Coronary artery (tissue), 2 donors: ENCODE results near the gene GEN1.

Experiments
- DNase-seq: peaks from one replicate; pipeline ENCODE4 v3.0.0-alpha.2; 2017; ENCODE audit warnings: low spot score
- H3K27ac ChIP-seq, 2 donors: fragments of 200-600 bp; sonication (generic); one replicate each; pipeline ENCODE4 v1.5.1; 2016 to 2019
- H3K4me3 ChIP-seq: fragments of 200-600 bp; sonication (generic); 2 replicates; pipeline ENCODE4 v1.5.1; 2016; ENCODE audit warnings: mild to moderate bottlenecking, moderate library complexity
- CTCF ChIP-seq: fragments of 200-600 bp; sonication (generic); IDR thresholded peaks from one replicate; pipeline ENCODE4 v1.5.1; 2019; ENCODE audit warnings: antibody characterized with exemption

The GEN1 gene

GRCh38 chr2:17753803-17754663 lies at the start of gene GEN1, which contains the start of gene SMC6:
TSS of gene GEN1 (plus strand) at chr2:17754138. CDS start at chr2:17759944, 5,806 bp downstream.
TSS of gene SMC6 (minus strand) at chr2:17753810. CDS start at chr2:17745946, 7,864 bp downstream.
- H3K4me3 ChIP-seq = peak within 1 kb of the TSS; percentile 93
- no peak for TF ChIP-seq CTCF
- DNase-seq = peak; percentile 92
- H3K27ac ChIP-seq = peak within 1 kb of the TSS; percentile 88 to 96

GRCh38 chr2:17706845-17707244 lies 47.1 kb upstream of the GEN1 start:
- Histone ChIP-seq H3K4me3 (no peak overlapping the region), H3K27ac (no peak overlapping the region)
- no peak for TF ChIP-seq CTCF
- DNase-seq = no peak

- no peak overlapping the region for H3K4me3 ChIP-seq
Observed at GRCh38 chr2:17708501-17708900, 45.4 kb upstream of the GEN1 start.

GRCh38 chr2:17709897-17710296 lies 44.0 kb upstream of the GEN1 start:
- no peak for TF ChIP-seq CTCF
- no peak for DNase-seq
- no peak overlapping the region for H3K27ac ChIP-seq
- no peak overlapping the region for H3K4me3 ChIP-seq

More at GRCh38 chr2:17708501-17708900, 45.4 kb upstream of the GEN1 start:
- no peak for DNase-seq
- no peak overlapping the region for H3K27ac ChIP-seq
- TF ChIP-seq CTCF = no peak

- H3K4me3 ChIP-seq = no peak overlapping the region
- TF ChIP-seq CTCF = no peak
Observed at GRCh38 chr2:17710547-17711248, 43.2 kb upstream of the GEN1 start.

GRCh38 chr2:17713291-17713690 lies 40.6 kb upstream of the GEN1 start:
- no peak overlapping the region for H3K27ac ChIP-seq
- no peak for DNase-seq
- no peak for TF ChIP-seq CTCF
- no peak overlapping the region for H3K4me3 ChIP-seq

More at GRCh38 chr2:17710547-17711248, 43.2 kb upstream of the GEN1 start:
- no peak for DNase-seq
- H3K27ac ChIP-seq = no peak overlapping the region
